ENCODE results near the gene HOMER3. TPM values are rescaled to one million over a fixed set of nuclear protein-coding genes. Genes with fewer than 3 reads are reported as not detected.

HOMER3 gene
- total and polyA plus RNA-seq, 4 donors: 22.0 to 40.2 (median 24.2) TPM

DNA sequence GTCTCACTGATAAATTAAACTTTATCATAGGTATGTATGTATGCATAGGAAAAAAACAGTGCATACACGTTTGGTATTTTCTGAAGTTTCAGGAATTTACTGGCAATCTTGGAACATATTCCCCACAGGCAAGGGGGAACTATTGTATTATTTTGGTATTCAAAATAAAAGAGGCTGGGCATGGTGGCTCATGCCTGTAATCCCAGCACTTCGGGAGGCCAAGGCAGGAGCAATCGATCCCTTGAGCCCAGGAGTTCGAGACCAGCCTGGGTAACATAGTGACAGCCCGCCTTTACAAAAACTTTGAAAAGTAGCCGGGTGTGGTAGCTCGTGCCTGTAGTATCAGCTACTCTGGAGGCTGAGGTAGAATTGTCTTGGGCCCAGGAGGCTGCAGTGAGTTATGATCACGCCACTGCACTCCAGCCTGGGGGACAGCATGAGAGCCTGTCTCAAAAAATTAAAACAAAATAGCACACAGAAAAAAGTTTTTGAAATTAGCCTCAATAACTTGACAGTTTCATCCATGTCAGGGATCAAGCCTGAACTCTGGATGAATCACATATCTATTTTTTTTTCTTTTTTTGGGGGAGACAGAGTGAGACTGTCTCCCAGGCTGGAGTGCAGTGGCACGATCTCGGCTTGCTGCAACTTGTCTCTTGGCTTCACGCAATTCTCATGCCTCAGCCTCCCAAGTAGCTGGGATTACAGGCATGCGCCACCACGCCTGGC, 29.1 kb upstream of the HOMER3 start:
- H3K27ac ChIP-seq (ENCODE audit: low read depth in 1 of 2, low read length in 1 of 2): no peak overlapping the region
- H3K36me3 ChIP-seq (ENCODE audit: control insufficient read depth in 4 of 4, insufficient read depth in 4 of 4, low read length in 4 of 4): no peaks in the 10 kb centered on the region
- no peaks in the 10 kb centered on the region for H3K27me3 ChIP-seq (ENCODE audit: control insufficient read depth in 3 of 3, insufficient read depth in 3 of 3, low read length in 2 of 3)
- no peak for DNase-seq
- 74 to 78% methylated on average over 13 of the region's 13 CpGs for WGBS, 2 donors
- TF ChIP-seq, protein P1, sequence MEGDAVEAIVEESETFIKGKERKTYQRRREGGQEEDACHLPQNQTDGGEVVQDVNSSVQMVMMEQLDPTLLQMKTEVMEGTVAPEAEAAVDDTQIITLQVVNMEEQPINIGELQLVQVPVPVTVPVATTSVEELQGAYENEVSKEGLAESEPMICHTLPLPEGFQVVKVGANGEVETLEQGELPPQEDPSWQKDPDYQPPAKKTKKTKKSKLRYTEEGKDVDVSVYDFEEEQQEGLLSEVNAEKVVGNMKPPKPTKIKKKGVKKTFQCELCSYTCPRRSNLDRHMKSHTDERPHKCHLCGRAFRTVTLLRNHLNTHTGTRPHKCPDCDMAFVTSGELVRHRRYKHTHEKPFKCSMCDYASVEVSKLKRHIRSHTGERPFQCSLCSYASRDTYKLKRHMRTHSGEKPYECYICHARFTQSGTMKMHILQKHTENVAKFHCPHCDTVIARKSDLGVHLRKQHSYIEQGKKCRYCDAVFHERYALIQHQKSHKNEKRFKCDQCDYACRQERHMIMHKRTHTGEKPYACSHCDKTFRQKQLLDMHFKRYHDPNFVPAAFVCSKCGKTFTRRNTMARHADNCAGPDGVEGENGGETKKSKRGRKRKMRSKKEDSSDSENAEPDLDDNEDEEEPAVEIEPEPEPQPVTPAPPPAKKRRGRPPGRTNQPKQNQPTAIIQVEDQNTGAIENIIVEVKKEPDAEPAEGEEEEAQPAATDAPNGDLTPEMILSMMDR (IDR thresholded peaks at IDR 0.05; ENCODE audit: control extremely low read depth, extremely low read depth): no peak
- ATAC-seq (ENCODE audit: insufficient read depth, low FRiP score): no peak
- no peaks in the 10 kb centered on the region for H3K9me3 ChIP-seq (ENCODE audit: control insufficient read depth in 4 of 4, insufficient read depth in 3 of 4, low read length in 3 of 4)
- no peak overlapping the region for H3K4me3 ChIP-seq
- peaks cover 0 to 7% (median 2%) of the 10 kb centered on the region in 5 donors for H3K4me1 ChIP-seq (ENCODE audit: control insufficient read depth in 5 of 5, insufficient read depth in 5 of 5, low read length in 5 of 5)
- no peak overlapping the region for H3K9ac ChIP-seq (ENCODE audit: insufficient read depth in 1 of 2, low read length in 2 of 2)

DNA sequence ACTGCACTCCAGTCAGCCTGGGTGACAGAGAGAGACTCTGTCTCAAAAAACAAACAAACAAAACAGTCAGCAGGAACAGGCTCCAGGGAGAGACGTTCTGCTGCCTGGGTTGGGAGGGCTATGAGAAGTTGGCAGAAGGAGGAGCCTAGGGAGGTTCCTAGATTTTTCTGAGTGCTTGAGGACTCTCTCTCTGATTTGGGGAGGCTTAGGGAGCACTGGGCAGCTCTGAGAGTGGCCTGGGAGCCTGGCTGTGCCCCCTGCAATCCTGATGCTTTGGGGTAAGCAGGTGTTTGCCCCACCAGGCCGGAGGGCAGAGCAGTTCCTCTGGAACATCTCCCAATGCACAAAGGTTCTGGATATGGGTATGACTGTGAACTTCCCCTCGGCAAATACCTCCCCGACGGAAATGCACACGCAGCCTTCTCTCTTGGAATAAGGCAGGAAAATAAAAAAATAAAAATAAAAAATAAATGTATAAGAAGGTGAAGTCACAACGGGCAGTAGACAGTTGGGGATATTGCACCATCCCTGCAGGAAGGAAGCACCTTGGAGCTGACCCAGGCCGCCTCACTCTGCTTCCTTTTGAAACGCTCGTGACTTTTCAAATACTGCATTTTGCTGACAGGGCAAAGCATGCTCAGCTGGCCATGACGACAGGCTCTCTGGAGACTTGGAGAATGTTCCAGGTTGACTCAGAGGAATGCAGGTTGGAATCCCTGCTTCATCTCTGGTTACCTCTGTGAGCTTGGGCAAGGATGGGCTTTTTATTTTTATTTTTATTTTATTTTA, 26.5 kb upstream of the HOMER3 start:
- 8 to 28% methylated on average over 11 of the region's 11 CpGs for WGBS, 2 donors
- H3K4me1 ChIP-seq (ENCODE audit: control insufficient read depth in 5 of 5, insufficient read depth in 5 of 5, low read length in 5 of 5): peaks cover 0 to 7% (median 2%) of the 10 kb centered on the region in 5 donors
- H3K36me3 ChIP-seq (ENCODE audit: control insufficient read depth in 4 of 4, insufficient read depth in 4 of 4, low read length in 4 of 4): no peaks in the 10 kb centered on the region
- no peaks in the 10 kb centered on the region for H3K27me3 ChIP-seq (ENCODE audit: control insufficient read depth in 3 of 3, insufficient read depth in 3 of 3, low read length in 2 of 3)
- no peak overlapping the region for H3K4me3 ChIP-seq
- ATAC-seq (ENCODE audit: insufficient read depth, low FRiP score): peak; percentile 34
- TF ChIP-seq, protein P1 (IDR thresholded peaks at IDR 0.05; ENCODE audit: control extremely low read depth, extremely low read depth): no peak
- H3K9ac ChIP-seq (ENCODE audit: insufficient read depth in 1 of 2, low read length in 2 of 2): peak overlapping the region in 1 of 2 donors; percentile 28
- peak in 2 of 3 donors; percentile 54 to 67 for DNase-seq
- peak overlapping the region in 1 of 2 donors; percentile 85 for H3K27ac ChIP-seq (ENCODE audit: low read depth in 1 of 2, low read length in 1 of 2)
- no peaks in the 10 kb centered on the region for H3K9me3 ChIP-seq (ENCODE audit: control insufficient read depth in 4 of 4, insufficient read depth in 3 of 4, low read length in 3 of 4)

DNA sequence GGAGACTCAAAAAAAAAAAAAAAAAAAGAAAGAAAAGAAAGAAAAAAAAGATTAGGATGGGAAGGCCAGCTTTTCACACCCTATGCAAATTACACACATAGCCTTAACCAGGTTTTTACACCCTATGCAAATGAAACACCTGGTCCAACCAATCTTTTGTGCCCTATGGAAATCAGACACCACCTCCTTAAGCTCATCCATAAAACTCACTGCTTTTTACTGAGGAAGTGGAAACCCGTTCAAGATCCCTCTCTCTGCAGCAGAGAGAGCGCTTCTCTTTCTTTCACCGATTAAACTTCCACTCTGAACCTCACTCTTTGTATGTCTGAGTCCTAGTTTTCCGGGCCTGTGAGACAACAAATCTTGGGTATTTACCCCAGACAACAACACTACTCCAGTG, 25.3 kb upstream of the HOMER3 start:
- DNase-seq: no peak
- no peak overlapping the region for H3K27ac ChIP-seq (ENCODE audit: low read depth in 1 of 2, low read length in 1 of 2)
- TF ChIP-seq, protein P1 (IDR thresholded peaks at IDR 0.05; ENCODE audit: control extremely low read depth, extremely low read depth): no peak
- H3K4me1 ChIP-seq (ENCODE audit: control insufficient read depth in 5 of 5, insufficient read depth in 5 of 5, low read length in 5 of 5): peaks cover 0 to 2% (median 0%) of the 10 kb centered on the region in 5 donors
- no peak overlapping the region for H3K9ac ChIP-seq (ENCODE audit: insufficient read depth in 1 of 2, low read length in 2 of 2)
- no peak for ATAC-seq (ENCODE audit: insufficient read depth, low FRiP score)
- 41 to 64% methylated on average over 4 of the region's 4 CpGs for WGBS, 2 donors
- no peaks in the 10 kb centered on the region for H3K36me3 ChIP-seq (ENCODE audit: control insufficient read depth in 4 of 4, insufficient read depth in 4 of 4, low read length in 4 of 4)
- peaks cover 0 to 5% (median 0%) of the 10 kb centered on the region in 3 donors for H3K27me3 ChIP-seq (ENCODE audit: control insufficient read depth in 3 of 3, insufficient read depth in 3 of 3, low read length in 2 of 3)
- no peak overlapping the region for H3K4me3 ChIP-seq
- H3K9me3 ChIP-seq (ENCODE audit: control insufficient read depth in 4 of 4, insufficient read depth in 3 of 4, low read length in 3 of 4): no peaks in the 10 kb centered on the region

Data from lung (tissue), 12 donors.